Smooth muscle cell (in vitro differentiated cells): ENCODE results near the gene CFC1B. TPM values are rescaled to one million over a fixed set of nuclear protein-coding genes. Genes with fewer than 3 reads are reported as not detected.
"Not testable (repeated sequence)": the region's sequence is repeated elsewhere in the genome, so short reads cannot be mapped to it uniquely, and the experiment has no call there.

Source experiments
- DNase-seq: peaks from one replicate; lab custom pipeline; 2025; ENCODE audit not compliant: unreplicated experiment; lab: John Stamatoyannopoulos, UW
- H2AFZ ChIP-seq: fragments of 200-600 bp; sonication (generic); 2 replicates; pipeline ENCODE4 v1.6.0; 2016; ENCODE audit warnings: antibody characterized with exemption, low read depth, mild to moderate bottlenecking
- H3F3A ChIP-seq: fragments of 200-600 bp; sonication (generic); 2 replicates; pipeline ENCODE4 v1.6.0; 2017; ENCODE audit warnings: antibody characterized with exemption, low read depth
- H3K27ac ChIP-seq: fragments of 200-600 bp; sonication (generic); 2 replicates; pipeline ENCODE4 v1.5.1; 2016; ENCODE audit warnings: low read depth, mild to moderate bottlenecking
- H3K27me3 ChIP-seq: fragments of 200-600 bp; sonication (generic); 2 replicates; pipeline ENCODE4 v1.6.1; 2016; ENCODE audit warnings: low read depth, mild to moderate bottlenecking
- H3K36me3 ChIP-seq: fragments of 200-600 bp; sonication (generic); 2 replicates; pipeline ENCODE4 v1.5.1; 2016; ENCODE audit warnings: low read depth
- H3K4me1 ChIP-seq: fragments of 200-600 bp; sonication (generic); 2 replicates; pipeline ENCODE4 v1.5.1; 2016; ENCODE audit warnings: low read depth
- H3K4me2 ChIP-seq: fragments of 200-600 bp; sonication (generic); 2 replicates; pipeline ENCODE4 v1.6.0; 2016; ENCODE audit warnings: mild to moderate bottlenecking
- H3K4me3 ChIP-seq: fragments of 200-600 bp; sonication (generic); 2 replicates; pipeline ENCODE4 v1.5.1; 2016; ENCODE audit warnings: mild to moderate bottlenecking
- H3K79me2 ChIP-seq: fragments of 200-600 bp; sonication (generic); 2 replicates; pipeline ENCODE4 v1.6.0; 2016; ENCODE audit warnings: low read depth, mild to moderate bottlenecking
- H3K9ac ChIP-seq: fragments of 200-600 bp; sonication (generic); 2 replicates; pipeline ENCODE4 v1.6.0; 2016; ENCODE audit warnings: low read depth
- H3K9me3 ChIP-seq: fragments of 200-600 bp; sonication (generic); replicated peaks from 2 replicates; pipeline ENCODE4 v1.5.1; 2016; ENCODE audit warnings: low read depth
- H4K20me1 ChIP-seq: fragments of 200-600 bp; sonication (generic); 2 replicates; pipeline ENCODE4 v1.6.0; 2016; ENCODE audit warnings: low read depth
- WGBS: methylation state at CpG from one replicate; pipeline ENCODE4 v1.1.7; 2016; ENCODE audit warnings: low lambda C conversion rate; 5-methylcytosine and 5-hydroxymethylcytosine counted together
- polyA plus RNA-seq: library from polyadenylated mRNA; unstranded; fragments of >200 nt; fragmentation: Nextera tagmentation; extraction: Ambion mirVana; gene quantifications from 2 replicates; pipeline ENCODE4 v1.2.1, GENCODE V29; 2016
- total RNA-seq: library from RNA; depleted of rRNA; stranded (reverse); fragments of >200 nt; gene quantifications from 2 replicates; pipeline ENCODE4 v1.2.3, GENCODE V29; 2014

The CFC1B gene
- not detected in 2 replicates for total RNA-seq
- polyA plus RNA-seq, result not detected in 2 replicates

DNA sequence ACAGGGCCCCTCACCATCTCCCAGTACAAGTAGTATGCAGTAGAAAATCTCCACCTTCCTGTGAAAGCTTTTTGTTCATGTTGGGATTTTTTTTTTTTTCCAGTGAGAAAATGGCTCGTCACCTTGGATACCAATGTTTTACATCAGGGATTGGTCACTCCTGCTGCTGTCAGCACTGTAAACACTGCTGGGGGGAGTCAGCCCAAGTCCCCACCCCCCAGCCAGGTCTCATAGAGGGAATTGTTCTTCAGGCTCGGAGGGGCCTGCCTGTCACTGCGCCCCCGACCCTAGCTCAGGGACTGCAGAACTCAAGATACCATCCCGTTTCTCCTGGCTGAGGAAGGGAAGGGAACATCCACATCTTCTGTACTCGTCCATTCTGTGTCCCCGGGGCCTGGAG, at the start of gene CFC1B:
CFC1B (plus strand) TSS at position 231 of the 400 bp plus-strand sequence. CDS start 263 bp downstream, outside the sequence.
- not testable (repeated sequence) for H3K9ac ChIP-seq, H3K27me3 ChIP-seq, H2AFZ ChIP-seq, H3K9me3 ChIP-seq, H3K4me3 ChIP-seq, H3K4me1 ChIP-seq, H3K79me2 ChIP-seq, H3K36me3 ChIP-seq, H3K27ac ChIP-seq, H4K20me1 ChIP-seq, H3F3A ChIP-seq, DNase-seq, H3K4me2 ChIP-seq
- no CpG with 5 or more reads among the region's 7 CpGs for WGBS

DNA sequence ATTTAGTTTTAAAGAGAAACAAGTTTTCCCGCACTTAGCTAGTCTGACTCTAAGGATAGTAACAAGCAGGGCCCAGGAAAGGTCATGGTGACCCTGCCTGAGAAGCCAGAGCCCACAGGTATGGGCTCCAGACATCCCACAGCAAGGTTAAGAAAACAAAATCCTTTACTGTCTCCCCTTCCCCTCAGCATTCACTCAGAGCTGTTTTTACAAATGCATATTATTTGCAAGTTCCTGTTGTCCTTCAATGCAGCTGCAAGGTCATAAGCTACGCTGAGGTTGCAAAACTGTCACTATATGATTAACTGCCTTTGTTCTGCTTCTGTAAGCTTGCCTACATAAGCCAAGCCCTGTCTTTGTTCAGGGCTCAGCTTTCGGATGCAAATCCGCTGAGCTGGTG, 29.9 kb upstream of the CFC1B start:
- H2AFZ ChIP-seq, H3K4me2 ChIP-seq, H3K79me2 ChIP-seq: not testable (repeated sequence)

DNA sequence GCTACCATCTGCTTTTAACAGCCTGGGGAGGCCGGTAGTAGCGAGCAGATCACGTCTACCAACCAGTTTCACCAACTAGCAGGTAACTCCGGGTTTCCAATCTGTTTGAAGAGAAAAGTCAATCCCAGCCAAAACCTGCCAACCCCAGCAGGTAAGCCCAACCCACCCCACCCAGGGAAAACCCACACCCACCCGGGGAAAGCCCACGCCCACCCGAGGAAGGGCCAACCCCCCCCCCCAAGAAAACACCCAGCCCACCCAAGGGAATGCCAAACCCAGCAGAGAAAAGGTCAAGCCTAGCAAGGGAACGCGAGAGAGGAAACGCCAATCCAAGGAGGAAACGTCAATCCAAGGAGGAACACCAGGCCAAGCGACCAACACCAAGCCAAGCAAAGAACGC, 11.8 kb upstream of the CFC1B start, which contains the start of gene POTEI:
POTEI (minus strand) TSS at position 101 of the 400 bp plus-strand sequence; CDS start at position 8, 93 bp downstream.
- no CpG with 5 or more reads among the region's 13 CpGs for WGBS
- not testable (repeated sequence) for DNase-seq, H2AFZ ChIP-seq

More for the DNA sequence above, 29.9 kb upstream of the CFC1B start:
- H3K27ac ChIP-seq, H3K4me3 ChIP-seq, H3F3A ChIP-seq, H3K4me1 ChIP-seq, H3K9me3 ChIP-seq, H3K36me3 ChIP-seq, H3K9ac ChIP-seq, DNase-seq, H3K27me3 ChIP-seq, H4K20me1 ChIP-seq: not testable (repeated sequence)
- 70% methylated on average over 3 of the region's 4 CpGs for WGBS

DNA sequence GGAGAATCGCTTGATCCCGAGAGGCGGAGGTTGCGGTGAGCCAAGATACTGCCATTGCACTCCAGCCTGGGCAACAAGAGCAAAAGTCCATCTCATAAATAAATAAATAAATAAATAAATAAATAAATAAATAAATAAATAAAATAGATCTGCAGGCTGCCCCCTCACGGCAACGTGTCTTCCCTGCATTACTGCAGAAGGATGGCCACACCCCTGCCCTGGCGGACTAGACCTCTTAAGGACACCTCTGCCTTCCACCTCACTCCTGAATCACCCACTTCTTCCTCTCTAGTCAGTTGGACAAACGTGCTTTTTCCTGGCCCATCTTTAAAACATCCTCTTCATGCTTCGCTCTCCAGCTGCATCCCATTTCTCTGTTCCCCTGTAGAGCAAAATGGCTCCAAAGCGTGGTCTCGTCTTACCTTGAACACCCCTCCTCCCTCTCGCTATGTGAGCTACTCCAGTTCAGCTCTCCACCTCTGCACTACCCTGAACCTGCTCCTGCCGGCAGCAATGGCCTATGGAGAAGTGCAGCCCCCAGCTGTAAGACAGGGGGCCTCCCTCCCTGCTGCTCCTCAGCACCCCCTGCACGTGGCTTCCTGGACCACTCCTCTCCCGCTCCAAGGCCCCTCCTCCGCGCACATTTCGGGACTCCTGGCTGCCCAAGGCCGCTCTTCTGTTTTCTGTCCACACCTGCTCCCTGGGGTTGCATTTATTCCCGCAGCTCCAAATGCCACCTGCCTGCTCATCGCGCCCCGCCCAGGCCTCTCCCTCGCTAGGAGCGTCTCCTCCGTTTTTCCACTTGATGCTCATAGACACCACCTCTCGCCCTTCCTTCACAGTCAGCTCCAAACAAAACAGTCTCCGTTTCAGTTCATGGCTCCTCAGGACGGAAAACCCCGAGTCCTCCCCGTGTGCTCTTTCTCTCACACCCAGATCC, 9.9 kb upstream of the CFC1B start:
- not testable (repeated sequence) for H3K4me2 ChIP-seq, H3F3A ChIP-seq, H3K27me3 ChIP-seq, H3K9me3 ChIP-seq, H3K79me2 ChIP-seq, H4K20me1 ChIP-seq, H3K4me3 ChIP-seq, H3K27ac ChIP-seq, H3K4me1 ChIP-seq, H2AFZ ChIP-seq, H3K36me3 ChIP-seq, H3K9ac ChIP-seq, DNase-seq
- WGBS, result no CpG with 5 or more reads among the region's 31 CpGs

More for the DNA sequence above, 11.8 kb upstream of the CFC1B start, which contains the start of gene POTEI:
- not testable (repeated sequence) for H3K9me3 ChIP-seq, H3F3A ChIP-seq, H3K36me3 ChIP-seq, H3K4me3 ChIP-seq, H3K4me2 ChIP-seq, H3K27ac ChIP-seq, H4K20me1 ChIP-seq, H3K9ac ChIP-seq, H3K27me3 ChIP-seq, H3K4me1 ChIP-seq, H3K79me2 ChIP-seq

DNA sequence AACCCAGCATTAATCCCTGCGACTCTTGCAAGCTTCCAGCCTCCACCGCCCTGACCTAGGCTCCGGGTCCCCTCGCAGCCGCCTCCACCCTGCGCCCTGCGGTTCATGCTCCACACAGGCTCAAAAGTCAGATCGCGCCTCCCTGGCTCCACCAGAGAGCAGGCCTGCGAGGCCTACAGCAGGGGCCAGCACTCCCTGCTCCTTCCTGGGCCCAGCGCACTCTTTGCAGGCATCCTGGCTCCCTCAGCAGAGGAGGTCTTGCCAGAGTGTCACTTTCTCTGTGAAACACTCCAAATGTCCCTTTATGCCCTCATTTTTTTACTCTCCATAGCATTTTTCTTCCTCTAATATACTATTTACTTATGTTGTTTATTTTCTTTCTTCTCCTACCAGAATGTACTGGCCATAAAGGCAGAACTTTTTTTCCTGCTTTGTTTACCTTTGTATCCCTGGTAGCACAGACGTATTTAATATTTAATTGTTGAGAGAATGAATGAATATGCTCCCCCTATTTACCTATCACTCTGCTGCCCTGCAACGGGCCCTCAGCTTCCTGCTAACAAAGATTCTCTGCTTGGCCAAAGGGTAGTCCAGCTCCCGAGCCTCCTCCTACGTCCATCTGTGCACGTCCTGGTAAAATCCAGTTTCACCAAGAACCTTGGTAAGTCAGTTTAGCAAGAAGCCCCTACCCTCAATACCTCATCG, 9.1 kb upstream of the CFC1B start:
- not testable (repeated sequence) for DNase-seq, H3K4me2 ChIP-seq, H3K27me3 ChIP-seq, H3F3A ChIP-seq, H3K4me3 ChIP-seq, H3K36me3 ChIP-seq, H2AFZ ChIP-seq, H3K4me1 ChIP-seq, H3K27ac ChIP-seq, H3K79me2 ChIP-seq, H3K9me3 ChIP-seq, H4K20me1 ChIP-seq, H3K9ac ChIP-seq
- WGBS, result 94% methylated on average over 5 of the region's 17 CpGs

DNA sequence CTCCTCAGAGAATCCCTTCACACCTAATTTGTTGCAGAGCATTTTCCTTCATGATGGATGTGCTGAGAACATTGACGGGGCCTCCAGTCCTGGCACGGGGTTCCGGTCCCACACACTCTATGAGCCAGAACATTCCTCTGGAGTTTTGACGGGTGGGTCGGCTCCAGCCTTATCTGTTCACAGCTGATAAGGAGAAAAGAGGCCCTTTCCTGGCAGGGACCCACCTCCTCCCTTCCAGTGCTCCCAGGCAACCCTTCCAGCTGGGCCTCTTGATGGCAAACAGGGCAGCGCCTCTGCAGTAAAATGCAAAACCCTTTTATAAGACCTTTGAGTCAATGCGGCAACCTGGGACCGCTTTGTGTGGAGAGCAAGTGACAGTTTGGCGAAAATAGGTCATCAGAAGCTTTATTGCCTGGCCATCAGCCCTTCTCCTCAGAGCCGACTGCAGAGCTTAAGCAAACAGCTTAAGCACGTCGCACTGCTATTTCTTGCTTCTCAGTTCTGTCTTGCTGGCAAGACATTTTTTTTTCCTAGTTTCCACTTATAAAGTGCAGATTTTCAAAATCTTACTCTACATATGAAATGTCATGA, 2.4 kb upstream of the CFC1B start:
- not testable (repeated sequence) for H2AFZ ChIP-seq, H3K4me2 ChIP-seq, H3K4me1 ChIP-seq, H3K27ac ChIP-seq, H3K9me3 ChIP-seq, H3K4me3 ChIP-seq, H3F3A ChIP-seq, H3K79me2 ChIP-seq, H3K9ac ChIP-seq, H3K27me3 ChIP-seq, H3K36me3 ChIP-seq, H4K20me1 ChIP-seq, DNase-seq
- WGBS, result no CpG with 5 or more reads among the region's 12 CpGs

DNA sequence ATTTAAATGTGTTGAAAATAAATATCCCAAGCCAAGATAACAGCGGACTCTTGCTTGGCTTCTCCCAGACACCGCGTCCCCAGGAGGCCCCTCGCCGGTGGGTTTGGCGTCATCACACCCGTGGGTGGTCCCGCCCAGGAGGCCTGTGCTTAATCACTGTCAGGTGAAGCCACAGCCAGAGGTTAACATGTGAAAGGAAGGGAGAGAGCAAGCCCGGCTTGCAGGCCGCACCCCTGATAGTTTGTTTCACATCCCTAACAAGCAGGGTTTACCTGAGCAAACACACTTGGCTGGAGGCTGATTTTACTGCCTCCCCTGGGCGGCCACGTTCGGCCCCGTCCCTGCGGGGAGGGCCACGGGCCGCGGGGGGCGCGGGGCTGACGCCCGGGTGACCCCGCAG, 1.4 kb downstream of the CFC1B start:
- H3K27me3 ChIP-seq, H3K79me2 ChIP-seq, H3K4me2 ChIP-seq, H2AFZ ChIP-seq, H3K4me3 ChIP-seq, H3K27ac ChIP-seq, H3K36me3 ChIP-seq, DNase-seq, H3K9me3 ChIP-seq, H4K20me1 ChIP-seq, H3F3A ChIP-seq, H3K9ac ChIP-seq, H3K4me1 ChIP-seq: not testable (repeated sequence)
- WGBS, result no CpG with 5 or more reads among the region's 23 CpGs

DNA sequence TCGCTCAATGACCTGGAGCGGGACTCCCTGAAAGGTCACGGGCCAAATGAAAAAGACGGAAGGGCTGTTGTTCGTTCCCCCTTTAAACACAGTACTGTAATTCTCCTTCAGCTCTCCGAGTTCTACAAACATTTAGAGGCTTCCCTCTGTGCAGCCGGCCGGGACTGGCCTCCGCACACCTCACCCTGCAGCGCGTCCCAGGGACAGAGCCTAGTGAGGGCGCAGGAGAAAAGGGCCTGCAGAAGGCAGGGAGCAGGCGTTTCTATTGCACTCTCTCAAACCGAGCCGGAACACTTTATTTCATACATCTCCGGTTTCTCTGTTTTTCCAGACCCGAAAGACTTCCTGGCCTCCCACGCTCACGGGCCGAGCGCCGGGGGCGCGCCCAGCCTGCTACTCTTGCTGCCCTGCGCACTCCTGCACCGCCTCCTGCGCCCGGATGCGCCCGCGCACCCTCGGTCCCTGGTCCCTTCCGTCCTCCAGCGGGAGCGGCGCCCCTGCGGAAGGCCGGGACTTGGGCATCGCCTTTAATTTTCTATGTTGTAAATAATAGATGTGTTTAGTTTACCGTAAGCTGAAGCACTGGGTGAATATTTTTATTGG, 6.4 kb downstream of the CFC1B start:
- not testable (repeated sequence) for DNase-seq, H3K9me3 ChIP-seq, H3F3A ChIP-seq, H3K36me3 ChIP-seq, H3K27ac ChIP-seq, H3K27me3 ChIP-seq, H2AFZ ChIP-seq, H4K20me1 ChIP-seq, H3K4me1 ChIP-seq, H3K79me2 ChIP-seq, H3K4me2 ChIP-seq, H3K4me3 ChIP-seq, H3K9ac ChIP-seq
- WGBS, result no CpG with 5 or more reads among the region's 40 CpGs
